HCT116 (cell line): ENCODE results near the gene MEOX1.

Source experiments
- ATF3 ChIP-seq: IDR thresholded peaks from 2 replicates; pipeline ENCODE4 v1.6.1; 2012
- CEBPB ChIP-seq: IDR thresholded peaks from 2 replicates; pipeline ENCODE4 v1.6.1; 2012; ENCODE audit warnings: low read depth
- CTCF ChIP-seq, 3 experiments: fragments of 200-600 bp in 1 of 3; sonication (generic) in 1 of 3; IDR thresholded peaks in 2 of 3; conservative IDR thresholded peaks in 1 of 3; 2 replicates each; pipeline ENCODE4 v1.5.1; 2012 to 2017; ENCODE audit warnings: low read depth in 2 of 3, low read length in 2 of 3, antibody characterized with exemption in 1 of 3, borderline replicate concordance in 1 of 3, control low read depth in 1 of 3, mild to moderate bottlenecking in 1 of 3, mixed read lengths in 1 of 3, mixed run types in 1 of 3, moderate library complexity in 1 of 3; ENCODE audit not compliant: insufficient read depth in 1 of 3
- EZH2 ChIP-seq: fragments of 200-600 bp; sonication (generic); IDR thresholded peaks from 2 replicates; pipeline ENCODE4 v1.6.1; 2017; ENCODE audit warnings: antibody characterized with exemption, mixed run types
- EZH2phosphoT487 ChIP-seq: fragments of 200-600 bp; IDR thresholded peaks from 2 replicates; pipeline ENCODE4 v1.6.1; 2018; ENCODE audit warnings: antibody characterized with exemption, borderline replicate concordance
- FOSL1 ChIP-seq: IDR thresholded peaks from 2 replicates; pipeline ENCODE4 v1.6.1; 2012; ENCODE audit warnings: low read depth
- JUND ChIP-seq: IDR thresholded peaks from 2 replicates; pipeline ENCODE4 v1.6.1; 2012
- MAX ChIP-seq: IDR thresholded peaks from 2 replicates; pipeline ENCODE4 v1.6.1; 2012
- POLR2A ChIP-seq: IDR thresholded peaks from 2 replicates; pipeline ENCODE4 v1.7.0; 2011; ENCODE audit warnings: borderline replicate concordance; ENCODE audit not compliant: insufficient read depth, insufficient read length; ENCODE audit errors: extremely low read depth
- REST ChIP-seq: IDR thresholded peaks from 2 replicates; pipeline ENCODE4 v1.6.1; 2012; ENCODE audit warnings: low read depth
- SIN3A ChIP-seq: IDR thresholded peaks from 2 replicates; pipeline ENCODE4 v1.6.1; 2012; ENCODE audit warnings: low read depth
- YY1 ChIP-seq: IDR thresholded peaks from 2 replicates; pipeline ENCODE4 v1.6.1; 2011; ENCODE audit warnings: low read length, low read depth, moderate library complexity, mild to moderate bottlenecking; ENCODE audit not compliant: insufficient replicate concordance; ENCODE audit errors: extremely low read depth
- ZBTB33 ChIP-seq: IDR thresholded peaks from 2 replicates; pipeline ENCODE4 v1.6.1; 2011; ENCODE audit warnings: mild to moderate bottlenecking, low read length, moderate library complexity; ENCODE audit not compliant: insufficient replicate concordance; ENCODE audit errors: extremely low read depth
- ZNF274 ChIP-seq: fragments of 200-500 bp; sonication (Bioruptor generic); IDR thresholded peaks from 2 replicates; pipeline ENCODE4 v1.6.1; 2014; ENCODE audit warnings: mild to moderate bottlenecking, low read depth, low read length, inconsistent platforms

GRCh38 chr17:43689814-43690213 is 28.1 kb upstream of the MEOX1 start:
- TF ChIP-seq CTCF (IDR thresholded peaks at IDR 0.05 in 2 of 3, conservative IDR thresholded peaks at IDR 0.05 in 1 of 3; ENCODE audit: borderline replicate concordance in 1 of 3, insufficient read depth in 1 of 3, low read depth in 2 of 3, low read length in 2 of 3) (no peak), MAX (no peak), ZNF274 (no peak), CEBPB (no peak), ZBTB33 (no peak), SIN3A (no peak), ATF3 (no peak), REST (no peak), EZH2phosphoT487 (no peak), YY1 (no peak), POLR2A (no peak), JUND (no peak), FOSL1 (no peak), EZH2 (no peak)
